Neural cell (in vitro differentiated cells): ENCODE measurements around the gene ZXDC. TPM values are rescaled to one million over a fixed set of nuclear protein-coding genes. Genes with fewer than 3 reads are reported as not detected.

Experiments
- H2AFZ ChIP-seq: fragments of 200-600, 300-800 bp; sonication (generic), shearing (Covaris generic); 2 replicates; pipeline ENCODE4 v1.6.0; 2014; ENCODE audit warnings: low read depth, mild to moderate bottlenecking, antibody characterized with exemption, low read length, moderate library complexity
- H3F3A ChIP-seq: fragments of 200-600 bp; shearing (Covaris generic); 2 replicates; pipeline ENCODE4 v1.6.1; 2016; ENCODE audit warnings: mild to moderate bottlenecking, moderate library complexity, mixed read lengths, antibody characterized with exemption, low read length; ENCODE audit not compliant: insufficient read depth, poor library complexity, severe bottlenecking
- H3K27ac ChIP-seq: fragments of 200-600, 300-800 bp; sonication (generic), shearing (Covaris generic); 2 replicates; pipeline ENCODE4 v1.5.1; 2014; ENCODE audit warnings: mild to moderate bottlenecking, low read length, moderate library complexity
- H3K27me3 ChIP-seq: fragments of 300-800, 200-600 bp; sonication (generic), shearing (Covaris generic); 2 replicates; pipeline ENCODE4 v1.6.0; 2014; ENCODE audit warnings: mild to moderate bottlenecking, low read depth, low read length, moderate library complexity; ENCODE audit not compliant: insufficient read depth
- H3K36me3 ChIP-seq: fragments of 300-800, 200-600 bp; sonication (generic), shearing (Covaris generic); 2 replicates; pipeline ENCODE4 v1.5.1; 2014; ENCODE audit warnings: mild to moderate bottlenecking, antibody characterized with exemption, low read length, moderate library complexity; ENCODE audit not compliant: insufficient read depth
- H3K4me2 ChIP-seq: fragments of 300-800, 200-600 bp; sonication (generic), shearing (Covaris generic); 2 replicates; pipeline ENCODE4 v1.6.0; 2014; ENCODE audit warnings: mild to moderate bottlenecking, low read length
- H3K4me3 ChIP-seq: fragments of 300-800, 200-600 bp; sonication (generic), shearing (Covaris generic); 2 replicates; pipeline ENCODE4 v1.5.1; 2014; ENCODE audit warnings: mild to moderate bottlenecking, low read length, moderate library complexity
- H3K79me2 ChIP-seq: fragments of 200-600 bp; shearing (Covaris generic); replicated peaks from 2 replicates; pipeline ENCODE4 v1.6.0; 2014; ENCODE audit warnings: mild to moderate bottlenecking, low read length, moderate library complexity; ENCODE audit not compliant: insufficient read depth
- H3K9ac ChIP-seq: fragments of 300-800, 200-600 bp; sonication (generic), shearing (Covaris generic); 2 replicates; pipeline ENCODE4 v1.6.1; 2016; ENCODE audit warnings: mild to moderate bottlenecking, low read length, mixed read lengths
- H3K9me2 ChIP-seq: fragments of 200-600 bp; shearing (Covaris generic); 2 replicates; pipeline ENCODE4 v1.6.1; 2016; ENCODE audit warnings: mild to moderate bottlenecking, low read length, mixed read lengths; ENCODE audit not compliant: insufficient read depth
- H3K9me3 ChIP-seq: fragments of 200-600, 300-800 bp; sonication (generic), shearing (Covaris generic); 2 replicates; pipeline ENCODE4 v1.6.1; 2016; ENCODE audit warnings: mild to moderate bottlenecking, mixed run types, low read length, moderate library complexity, mixed read lengths
- H4K20me1 ChIP-seq: fragments of 200-600 bp; shearing (Covaris generic); 2 replicates; pipeline ENCODE4 v1.6.1; 2016; ENCODE audit warnings: mild to moderate bottlenecking, mixed run types; ENCODE audit not compliant: insufficient read depth
- EP300 ChIP-seq: fragments of 450-650 bp; conservative IDR thresholded peaks from 2 replicates; pipeline ENCODE4 v1.6.1; 2014; ENCODE audit warnings: antibody characterized with exemption, mild to moderate bottlenecking, moderate library complexity; ENCODE audit not compliant: poor library complexity, severe bottlenecking
- EZH2 ChIP-seq: fragments of 200-600, 300-800 bp; shearing (Covaris generic), sonication (generic); IDR thresholded peaks from 2 replicates; pipeline ENCODE4 v1.6.1; 2014; ENCODE audit warnings: antibody characterized with exemption, low read length, borderline replicate concordance, mild to moderate bottlenecking; ENCODE audit not compliant: insufficient read depth, poor library complexity, severe bottlenecking
- MXI1 ChIP-seq: fragments of 450-650 bp; conservative IDR thresholded peaks from 2 replicates; pipeline ENCODE4 v1.6.1; 2014; ENCODE audit warnings: antibody characterized with exemption, mild to moderate bottlenecking; ENCODE audit not compliant: poor library complexity, severe bottlenecking
- POLR2AphosphoS5 ChIP-seq: IDR thresholded peaks from 2 replicates; pipeline ENCODE4 v1.6.1; 2012
- RAD21 ChIP-seq: fragments of 450-650 bp; conservative IDR thresholded peaks from 2 replicates; pipeline ENCODE4 v1.6.1; 2014; ENCODE audit warnings: antibody characterized with exemption, mild to moderate bottlenecking, moderate library complexity
- REST ChIP-seq: IDR thresholded peaks from 2 replicates; pipeline ENCODE4 v1.6.1; 2012; ENCODE audit warnings: borderline replicate concordance
- SMC3 ChIP-seq: fragments of 450-650 bp; conservative IDR thresholded peaks from 2 replicates; pipeline ENCODE4 v1.6.1; 2014; ENCODE audit warnings: antibody characterized with exemption, mild to moderate bottlenecking, moderate library complexity; ENCODE audit not compliant: poor library complexity
- TAF1 ChIP-seq: IDR thresholded peaks from 2 replicates; pipeline ENCODE4 v1.6.1; 2012; ENCODE audit warnings: low read depth
- polyA plus RNA-seq: library from polyadenylated mRNA; depleted of rRNA; stranded (reverse); fragments of >200 nt; gene quantifications from 2 replicates; pipeline ENCODE4 v1.2.3, GENCODE V29; 2014
- TF ChIP-seq, protein P1 (sequence below): fragments of 450-650 bp; IDR thresholded peaks from 2 replicates; pipeline ENCODE4 v1.5.1; 2014; ENCODE audit warnings: antibody characterized with exemption, mild to moderate bottlenecking, moderate library complexity; ENCODE audit not compliant: poor library complexity, severe bottlenecking

Gene ZXDC
- polyA plus RNA-seq, 1 donor from 2014 or later, result 22.2 TPM

DNA sequence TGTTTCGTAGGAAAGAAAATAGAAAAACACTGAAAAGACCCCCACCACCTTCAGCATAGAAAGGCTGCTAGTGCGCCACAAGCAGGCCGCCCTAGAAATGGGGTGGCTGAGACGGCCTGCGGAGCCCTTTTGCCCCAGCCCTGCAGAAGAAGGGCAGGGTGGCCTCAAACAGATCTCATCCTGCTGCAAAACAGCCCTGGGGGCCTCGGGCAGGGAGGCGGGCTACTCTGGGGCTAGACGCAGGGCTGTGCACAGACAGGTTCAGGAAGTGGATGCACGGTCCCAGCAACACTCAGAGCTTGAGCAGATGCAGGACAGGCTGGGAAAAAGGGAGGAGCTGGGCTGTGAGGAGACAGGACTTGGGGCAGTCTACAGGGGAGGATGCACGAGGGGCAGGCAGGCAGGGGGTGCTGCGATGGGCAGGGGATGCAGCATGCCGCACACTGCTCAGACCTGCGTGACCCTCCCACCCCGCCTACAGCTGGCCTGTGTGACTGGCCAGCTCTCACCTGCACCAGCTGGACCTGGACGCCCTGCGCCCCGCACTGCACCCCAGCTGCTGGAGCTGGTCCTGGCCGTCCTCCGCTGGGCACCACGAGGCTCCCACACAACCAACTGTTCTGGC is 34.3 kb downstream of the ZXDC start:
- H3K36me3 ChIP-seq, result no peaks in the 10 kb centered on the region
- no peaks in the 10 kb centered on the region for H3K9me3 ChIP-seq
- H3K9ac ChIP-seq, result no peak overlapping the region
- no peaks in the 10 kb centered on the region for H3K27me3 ChIP-seq
- no peaks in the 10 kb centered on the region for H3K9me2 ChIP-seq
- no peak overlapping the region for H3K4me3 ChIP-seq
- no peaks in the 10 kb centered on the region for H3F3A ChIP-seq
- H2AFZ ChIP-seq, result no peak overlapping the region
- no peak overlapping the region for H3K27ac ChIP-seq
- H4K20me1 ChIP-seq, result no peaks in the 10 kb centered on the region
- TF ChIP-seq EP300 (no peak), REST (no peak), MXI1 (no peak)
- H3K4me2 ChIP-seq, result no peak overlapping the region
- no peaks in the 10 kb centered on the region for H3K79me2 ChIP-seq

GRCh38 chr3:126440709-126440995 is 35.0 kb downstream of the ZXDC start:
- Histone ChIP-seq H3K27me3 (no peaks in the 10 kb centered on the region), H3K4me2 (no peak overlapping the region), H3F3A (no peaks in the 10 kb centered on the region), H3K9ac (no peak overlapping the region), H4K20me1 (no peaks in the 10 kb centered on the region), H2AFZ (no peak overlapping the region), H3K9me2 (no peaks in the 10 kb centered on the region), H3K36me3 (no peaks in the 10 kb centered on the region), H3K27ac (no peak overlapping the region), H3K4me3 (no peak overlapping the region), H3K9me3 (no peaks in the 10 kb centered on the region), H3K79me2 (no peaks in the 10 kb centered on the region)
- TF ChIP-seq POLR2AphosphoS5 (no peak), TAF1 (no peak), RAD21 (no peak), MXI1 (no peak), REST (no peak), EZH2 (no peak), SMC3 (no peak), EP300 (no peak)
- TF ChIP-seq, protein P1, sequence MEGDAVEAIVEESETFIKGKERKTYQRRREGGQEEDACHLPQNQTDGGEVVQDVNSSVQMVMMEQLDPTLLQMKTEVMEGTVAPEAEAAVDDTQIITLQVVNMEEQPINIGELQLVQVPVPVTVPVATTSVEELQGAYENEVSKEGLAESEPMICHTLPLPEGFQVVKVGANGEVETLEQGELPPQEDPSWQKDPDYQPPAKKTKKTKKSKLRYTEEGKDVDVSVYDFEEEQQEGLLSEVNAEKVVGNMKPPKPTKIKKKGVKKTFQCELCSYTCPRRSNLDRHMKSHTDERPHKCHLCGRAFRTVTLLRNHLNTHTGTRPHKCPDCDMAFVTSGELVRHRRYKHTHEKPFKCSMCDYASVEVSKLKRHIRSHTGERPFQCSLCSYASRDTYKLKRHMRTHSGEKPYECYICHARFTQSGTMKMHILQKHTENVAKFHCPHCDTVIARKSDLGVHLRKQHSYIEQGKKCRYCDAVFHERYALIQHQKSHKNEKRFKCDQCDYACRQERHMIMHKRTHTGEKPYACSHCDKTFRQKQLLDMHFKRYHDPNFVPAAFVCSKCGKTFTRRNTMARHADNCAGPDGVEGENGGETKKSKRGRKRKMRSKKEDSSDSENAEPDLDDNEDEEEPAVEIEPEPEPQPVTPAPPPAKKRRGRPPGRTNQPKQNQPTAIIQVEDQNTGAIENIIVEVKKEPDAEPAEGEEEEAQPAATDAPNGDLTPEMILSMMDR, result no peak
